Activated T-cell treated with anti-CD3 and anti-CD28 coated beads, Interleukin-2, amount 50 U/mL, for 24 hours (primary cell): ENCODE measurements around the gene IGSF21.

ENCODE experiments used
- DNase-seq: peaks from one replicate; pipeline ENCODE4 v3.0.0-alpha.2; 2020
- H3K27ac Mint-ChIP-seq: 2 replicates; pipeline ENCODE4 v1.8.0; 2020; ENCODE audit warnings: mild to moderate bottlenecking, mixed read lengths
- H3K27me3 Mint-ChIP-seq: 2 replicates; pipeline ENCODE4 v1.8.0; 2020; ENCODE audit warnings: mixed read lengths
- H3K36me3 Mint-ChIP-seq: 2 replicates; pipeline ENCODE4 v1.8.0; 2020; ENCODE audit warnings: low read depth, mixed read lengths
- H3K4me1 Mint-ChIP-seq: 2 replicates; pipeline ENCODE4 v1.8.0; 2020; ENCODE audit warnings: low read depth, mixed read lengths
- H3K4me3 Mint-ChIP-seq: 2 replicates; pipeline ENCODE4 v1.8.0; 2020; ENCODE audit warnings: mild to moderate bottlenecking, moderate library complexity, mixed read lengths
- H3K9me3 Mint-ChIP-seq: 2 replicates; pipeline ENCODE4 v1.8.0; 2020; ENCODE audit warnings: mixed read lengths

The IGSF21 gene

GRCh38 chr1:18204575-18204974 lies 97.0 kb downstream of the IGSF21 start:
- no peak overlapping the region for H3K4me3 Mint-ChIP-seq
- H3K4me1 Mint-ChIP-seq: no peaks in the 10 kb centered on the region
- peaks cover 32% of the 10 kb centered on the region for H3K27me3 Mint-ChIP-seq
- no peaks in the 10 kb centered on the region for H3K36me3 Mint-ChIP-seq
- no peak overlapping the region for H3K27ac Mint-ChIP-seq
- no peak for DNase-seq
- H3K9me3 Mint-ChIP-seq: peaks cover 8% of the 10 kb centered on the region

DNA sequence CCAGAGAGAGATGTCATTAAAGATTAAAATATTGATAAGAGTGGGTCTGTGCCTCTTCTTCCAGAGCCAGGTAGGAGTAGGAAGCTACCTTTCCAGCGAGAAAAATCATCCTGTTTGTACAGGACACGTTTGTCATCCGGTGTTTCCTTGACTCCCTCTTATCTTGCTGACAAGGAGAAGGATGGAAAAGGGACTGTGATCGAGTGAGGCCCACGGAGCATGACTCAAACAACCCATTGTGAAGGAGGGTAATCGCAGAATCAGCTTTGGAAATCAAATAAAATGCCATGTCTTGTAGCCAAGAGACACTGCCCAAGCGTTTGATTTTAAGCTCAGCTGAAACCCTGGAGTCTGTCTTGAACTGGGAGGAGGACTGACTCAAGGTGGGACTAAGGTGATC lies 97.7 kb downstream of the IGSF21 start:
- H3K9me3 Mint-ChIP-seq: peaks cover 8% of the 10 kb centered on the region
- no peaks in the 10 kb centered on the region for H3K36me3 Mint-ChIP-seq
- no peak for DNase-seq
- peaks cover 30% of the 10 kb centered on the region for H3K27me3 Mint-ChIP-seq
- no peaks in the 10 kb centered on the region for H3K4me1 Mint-ChIP-seq
- no peak overlapping the region for H3K27ac Mint-ChIP-seq
- H3K4me3 Mint-ChIP-seq: no peak overlapping the region

GRCh38 chr1:18211764-18212163 lies 104.2 kb downstream of the IGSF21 start:
- DNase-seq: no peak
- peaks cover 5% of the 10 kb centered on the region for H3K9me3 Mint-ChIP-seq
- no peak overlapping the region for H3K27ac Mint-ChIP-seq
- peaks cover 36% of the 10 kb centered on the region for H3K27me3 Mint-ChIP-seq
- H3K4me3 Mint-ChIP-seq: no peak overlapping the region
- no peaks in the 10 kb centered on the region for H3K4me1 Mint-ChIP-seq
- no peaks in the 10 kb centered on the region for H3K36me3 Mint-ChIP-seq

GRCh38 chr1:18217398-18218043 lies 109.9 kb downstream of the IGSF21 start:
- no peak overlapping the region for H3K4me3 Mint-ChIP-seq
- DNase-seq: no peak
- peaks cover 17% of the 10 kb centered on the region for H3K9me3 Mint-ChIP-seq
- no peaks in the 10 kb centered on the region for H3K36me3 Mint-ChIP-seq
- H3K27me3 Mint-ChIP-seq: peaks cover 27% of the 10 kb centered on the region
- H3K27ac Mint-ChIP-seq: no peak overlapping the region
- H3K4me1 Mint-ChIP-seq: no peaks in the 10 kb centered on the region

GRCh38 chr1:18229625-18230024 lies 122.0 kb downstream of the IGSF21 start:
- Mint-ChIP-seq H3K4me1 (no peaks in the 10 kb centered on the region), H3K27ac (no peak overlapping the region), H3K36me3 (no peaks in the 10 kb centered on the region), H3K27me3 (peaks cover 34% of the 10 kb centered on the region), H3K4me3 (no peak overlapping the region), H3K9me3 (peaks cover 11% of the 10 kb centered on the region)
- no peak for DNase-seq

DNA sequence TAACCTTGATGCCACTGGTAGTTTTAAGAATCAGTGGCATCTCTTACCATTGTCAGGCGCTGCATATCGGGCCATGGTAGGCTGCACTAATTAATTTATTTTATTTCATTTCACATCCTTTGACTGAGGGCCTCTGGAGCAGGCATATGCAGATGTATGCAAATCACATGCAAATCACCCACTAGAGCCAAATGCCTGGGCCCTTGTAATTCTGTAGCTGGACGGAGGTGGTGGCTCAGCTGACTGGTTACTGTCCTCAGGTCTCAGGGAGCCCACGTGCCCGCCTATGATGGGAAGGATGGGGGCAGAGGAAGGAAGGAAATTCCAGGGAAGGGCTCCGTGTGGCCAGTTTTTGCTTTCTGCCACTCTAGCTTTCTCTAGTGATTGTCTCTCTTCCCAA lies 122.7 kb downstream of the IGSF21 start:
- Mint-ChIP-seq H3K9me3 (peaks cover 18% of the 10 kb centered on the region), H3K4me1 (no peaks in the 10 kb centered on the region), H3K27ac (no peak overlapping the region), H3K4me3 (no peak overlapping the region), H3K36me3 (no peaks in the 10 kb centered on the region), H3K27me3 (peaks cover 34% of the 10 kb centered on the region)
- no peak for DNase-seq

DNA sequence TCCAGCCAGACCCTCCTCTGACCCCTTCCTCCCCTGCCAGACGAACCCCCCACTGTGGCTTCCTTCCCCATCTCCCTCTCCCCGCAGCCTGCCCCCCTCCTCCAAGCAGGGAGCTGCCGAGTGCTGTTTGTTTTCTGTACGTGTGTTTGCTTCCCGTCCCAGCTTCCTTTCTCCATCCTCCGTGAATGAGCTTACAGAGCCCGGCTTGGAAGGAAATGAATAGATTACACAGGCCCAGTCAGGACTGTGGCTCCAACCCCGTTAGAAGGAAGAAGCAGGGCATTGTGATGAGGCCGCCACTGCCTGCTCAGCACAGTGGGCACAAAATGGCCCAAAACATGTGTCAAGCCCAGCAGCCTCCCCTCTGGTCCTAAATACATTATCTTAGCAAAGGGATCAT lies 123.2 kb downstream of the IGSF21 start:
- H3K9me3 Mint-ChIP-seq: peaks cover 22% of the 10 kb centered on the region
- no peak overlapping the region for H3K4me3 Mint-ChIP-seq
- H3K27ac Mint-ChIP-seq: no peak overlapping the region
- H3K36me3 Mint-ChIP-seq: no peaks in the 10 kb centered on the region
- H3K4me1 Mint-ChIP-seq: no peaks in the 10 kb centered on the region
- no peak for DNase-seq
- peaks cover 33% of the 10 kb centered on the region for H3K27me3 Mint-ChIP-seq

GRCh38 chr1:18232052-18232451 lies 124.5 kb downstream of the IGSF21 start:
- DNase-seq: no peak
- no peaks in the 10 kb centered on the region for H3K36me3 Mint-ChIP-seq
- H3K4me3 Mint-ChIP-seq: no peak overlapping the region
- peaks cover 22% of the 10 kb centered on the region for H3K9me3 Mint-ChIP-seq
- peaks cover 33% of the 10 kb centered on the region for H3K27me3 Mint-ChIP-seq
- H3K4me1 Mint-ChIP-seq: no peaks in the 10 kb centered on the region
- no peak overlapping the region for H3K27ac Mint-ChIP-seq

DNA sequence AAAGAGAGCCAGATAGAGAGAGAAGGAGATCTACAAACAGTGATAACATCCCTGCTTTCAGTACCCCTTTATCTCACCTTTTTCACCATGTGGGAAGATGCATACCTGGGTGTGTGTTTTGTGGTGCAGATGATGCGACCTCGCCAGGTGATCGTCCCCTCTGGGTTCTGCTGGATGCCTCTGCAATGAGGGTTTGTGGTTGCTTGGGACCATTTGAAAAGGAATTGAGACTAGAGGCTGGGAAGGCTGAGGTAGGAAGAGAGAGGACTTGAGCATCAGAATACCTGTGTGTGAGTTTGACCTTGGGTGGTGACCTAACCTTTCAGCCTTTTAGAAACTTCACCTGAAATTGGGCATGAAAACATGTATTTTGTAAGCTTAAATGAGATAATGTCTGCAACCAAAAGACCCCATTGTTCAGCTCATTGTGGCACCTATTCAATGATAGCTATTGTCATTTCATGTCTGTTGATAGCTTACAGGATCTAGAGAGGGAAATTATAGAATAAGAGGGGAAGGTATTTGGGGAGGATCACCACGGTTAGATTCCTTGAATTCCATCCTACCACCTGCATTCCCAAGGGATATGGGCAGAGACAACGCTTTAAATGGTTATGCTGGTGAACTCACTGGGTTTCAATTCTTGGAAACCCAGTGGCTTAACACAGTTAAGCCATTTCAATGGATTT lies 125.7 kb downstream of the IGSF21 start:
- Mint-ChIP-seq H3K4me3 (no peak overlapping the region), H3K9me3 (peaks cover 22% of the 10 kb centered on the region), H3K4me1 (no peaks in the 10 kb centered on the region), H3K27ac (no peak overlapping the region), H3K27me3 (peaks cover 33% of the 10 kb centered on the region), H3K36me3 (no peaks in the 10 kb centered on the region)
- no peak for DNase-seq

GRCh38 chr1:18234790-18235242 lies 127.2 kb downstream of the IGSF21 start:
- Mint-ChIP-seq H3K9me3 (peaks cover 22% of the 10 kb centered on the region), H3K27me3 (peaks cover 41% of the 10 kb centered on the region), H3K4me3 (no peak overlapping the region), H3K27ac (no peak overlapping the region), H3K4me1 (no peaks in the 10 kb centered on the region), H3K36me3 (no peaks in the 10 kb centered on the region)
- no peak for DNase-seq

DNA sequence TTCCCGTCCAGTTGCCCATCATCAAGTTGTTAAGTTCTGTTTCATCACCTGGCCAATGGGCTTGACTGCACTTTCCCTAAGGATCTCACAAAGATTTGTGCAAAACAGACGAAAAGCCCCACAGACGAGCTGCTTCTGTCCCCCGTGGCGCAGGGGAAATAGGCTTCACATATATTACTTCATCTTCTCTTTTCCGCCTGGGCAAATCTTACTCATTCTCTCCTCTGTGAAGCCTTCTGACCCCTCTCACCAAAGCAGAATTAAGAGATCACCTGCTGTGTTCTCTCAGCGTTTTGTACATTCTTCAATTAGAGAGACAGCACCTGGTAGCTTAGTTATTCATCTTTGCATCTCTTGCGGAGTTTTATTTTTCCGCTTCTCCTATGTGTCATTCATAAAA lies 129.8 kb downstream of the IGSF21 start:
- no peak overlapping the region for H3K27ac Mint-ChIP-seq
- peaks cover 16% of the 10 kb centered on the region for H3K9me3 Mint-ChIP-seq
- no peaks in the 10 kb centered on the region for H3K4me1 Mint-ChIP-seq
- H3K27me3 Mint-ChIP-seq: peaks cover 30% of the 10 kb centered on the region
- no peaks in the 10 kb centered on the region for H3K36me3 Mint-ChIP-seq
- no peak for DNase-seq
- H3K4me3 Mint-ChIP-seq: no peak overlapping the region

DNA sequence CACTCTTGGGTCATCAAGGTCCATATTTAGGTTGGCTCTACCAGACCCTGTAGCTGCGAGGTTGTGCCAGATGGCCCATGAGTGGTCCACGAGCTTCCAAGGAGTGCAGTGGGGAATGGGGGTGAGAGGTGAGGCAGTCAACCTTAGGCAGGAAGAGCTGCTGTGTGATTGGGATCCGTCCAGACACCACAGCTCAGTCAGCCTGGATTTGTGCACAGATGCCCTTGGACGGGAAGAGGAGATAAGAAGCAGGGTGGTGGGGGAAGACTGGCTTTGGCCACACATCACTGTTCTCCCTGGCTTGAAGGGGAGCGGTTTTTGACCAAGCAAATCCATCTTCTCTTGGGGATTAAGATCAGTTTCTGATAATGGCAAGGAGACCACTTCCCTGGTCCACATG lies 130.6 kb downstream of the IGSF21 start:
- H3K9me3 Mint-ChIP-seq: peaks cover 11% of the 10 kb centered on the region
- H3K27me3 Mint-ChIP-seq: peaks cover 30% of the 10 kb centered on the region
- H3K4me1 Mint-ChIP-seq: no peaks in the 10 kb centered on the region
- H3K4me3 Mint-ChIP-seq: no peak overlapping the region
- no peaks in the 10 kb centered on the region for H3K36me3 Mint-ChIP-seq
- DNase-seq: no peak
- H3K27ac Mint-ChIP-seq: no peak overlapping the region

- no peaks in the 10 kb centered on the region for H3K4me1 Mint-ChIP-seq
- peaks cover 11% of the 10 kb centered on the region for H3K9me3 Mint-ChIP-seq
- no peak overlapping the region for H3K4me3 Mint-ChIP-seq
- no peak for DNase-seq
- no peaks in the 10 kb centered on the region for H3K36me3 Mint-ChIP-seq
- no peak overlapping the region for H3K27ac Mint-ChIP-seq
- H3K27me3 Mint-ChIP-seq: peaks cover 28% of the 10 kb centered on the region
Observed at GRCh38 chr1:18239671-18240070, 132.1 kb downstream of the IGSF21 start.

- Mint-ChIP-seq H3K4me1 (no peaks in the 10 kb centered on the region), H3K9me3 (no peaks in the 10 kb centered on the region), H3K4me3 (no peak overlapping the region), H3K27me3 (peaks cover 24% of the 10 kb centered on the region), H3K36me3 (no peaks in the 10 kb centered on the region), H3K27ac (no peak overlapping the region)
- DNase-seq: no peak
Observed at GRCh38 chr1:18240906-18241305, 133.3 kb downstream of the IGSF21 start.

DNA sequence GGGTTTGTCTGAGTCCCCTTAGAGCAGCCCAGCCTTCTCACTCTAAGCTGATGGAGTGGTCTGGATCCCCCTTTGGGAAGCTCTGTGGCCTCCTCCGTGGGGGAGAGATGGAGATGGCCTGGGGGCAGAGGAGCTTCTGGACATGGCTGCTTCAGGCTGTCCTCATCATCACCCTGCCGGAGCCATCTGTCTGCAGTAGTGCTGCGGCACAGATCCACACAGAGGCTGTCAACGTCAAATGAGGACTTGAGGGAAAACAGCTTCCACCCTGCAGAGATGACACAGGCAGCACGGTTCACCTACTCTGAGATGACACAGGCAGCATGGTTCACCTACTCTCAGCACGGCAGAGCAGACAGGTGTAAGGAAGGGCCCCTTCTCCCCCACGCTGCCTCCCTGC lies 134.3 kb downstream of the IGSF21 start:
- H3K27ac Mint-ChIP-seq: no peak overlapping the region
- peaks cover 24% of the 10 kb centered on the region for H3K27me3 Mint-ChIP-seq
- H3K36me3 Mint-ChIP-seq: no peaks in the 10 kb centered on the region
- no peaks in the 10 kb centered on the region for H3K9me3 Mint-ChIP-seq
- H3K4me3 Mint-ChIP-seq: no peak overlapping the region
- no peak for DNase-seq
- no peaks in the 10 kb centered on the region for H3K4me1 Mint-ChIP-seq
